Activated CD4-positive, CD25-positive, alpha-beta regulatory T cell treated with anti-CD3 and anti-CD28 coated beads, Interleukin-2, amount 50 U/mL, for 16 hours (primary cell): ENCODE data around the gene AP3S2.
"Not testable (repeated sequence)": the region's sequence is repeated elsewhere in the genome, so short reads cannot be mapped to it uniquely, and the experiment has no call there.

Experiments
- DNase-seq: peaks from one replicate; pipeline ENCODE4 v3.0.0-alpha.2; 2020; ENCODE audit warnings: low read depth, low spot score

Gene AP3S2

GRCh38 chr15:89799918-89800498 lies 93.8 kb downstream of the AP3S2 start:
- DNase-seq, result no peak

- no peak for DNase-seq
Measured at GRCh38 chr15:89799011-89799911, 94.5 kb downstream of the AP3S2 start.

GRCh38 chr15:89797678-89798201 lies 96.1 kb downstream of the AP3S2 start:
- no peak for DNase-seq

- DNase-seq, result no peak
Measured at GRCh38 chr15:89795996-89796395, 97.8 kb downstream of the AP3S2 start.

GRCh38 chr15:89794627-89795241 lies 99.1 kb downstream of the AP3S2 start:
- no peak for DNase-seq

- DNase-seq, result no peak
Measured at GRCh38 chr15:89792106-89792805, 101.5 kb downstream of the AP3S2 start.

GRCh38 chr15:89790661-89791060 lies 103.1 kb downstream of the AP3S2 start:
- no peak for DNase-seq

- no peak for DNase-seq
Measured at GRCh38 chr15:89790206-89790605, 103.6 kb downstream of the AP3S2 start.

GRCh38 chr15:89788585-89788984 lies 105.2 kb downstream of the AP3S2 start:
- DNase-seq, result not testable (repeated sequence)

- DNase-seq, result no peak
Measured at GRCh38 chr15:89787944-89788343, 105.8 kb downstream of the AP3S2 start.

GRCh38 chr15:89785774-89786140 lies 108.0 kb downstream of the AP3S2 start:
- no peak for DNase-seq

- DNase-seq, result no peak
Measured at GRCh38 chr15:89785064-89785773, 108.6 kb downstream of the AP3S2 start.

- DNase-seq, result no peak
Measured at GRCh38 chr15:89784686-89784960, 109.2 kb downstream of the AP3S2 start.

GRCh38 chr15:89783861-89784685 lies 109.7 kb downstream of the AP3S2 start:
- DNase-seq, result no peak

GRCh38 chr15:89783111-89783860 lies 110.5 kb downstream of the AP3S2 start:
- DNase-seq, result no peak

- not testable (repeated sequence) for DNase-seq
Measured at GRCh38 chr15:89782619-89782950, 111.2 kb downstream of the AP3S2 start.

GRCh38 chr15:89781891-89782618 lies 111.7 kb downstream of the AP3S2 start:
- DNase-seq, result no peak

GRCh38 chr15:89781055-89781454 lies 112.7 kb downstream of the AP3S2 start:
- DNase-seq, result no peak

GRCh38 chr15:89780601-89781000 lies 113.2 kb downstream of the AP3S2 start:
- no peak for DNase-seq
